ENCODE measurements around the gene HAPSTR1.

The HAPSTR1 gene

GRCh38 chr16:9122969-9123368, 31.5 kb downstream of the HAPSTR1 start:
- Histone ChIP-seq H3K79me2 (ENCODE audit: insufficient read depth, low read length) (0 out of 2 replicates have a peak, but pooled peaks cover 9% of the 10 kb centered on the region), H3K9me2 (replicated peaks; ENCODE audit: low read depth, low read length) (no peaks in the 10 kb centered on the region), H3K36me3 (ENCODE audit: insufficient read depth, low read length) (peaks cover 6% of the 10 kb centered on the region; the same call in 1 of the 2 replicates), H2AFZ (ENCODE audit: low read length) (no peak overlapping the region), H4K20me1 (ENCODE audit: insufficient read depth, low read length, poor library complexity, severe bottlenecking) (peaks cover 11% of the 10 kb centered on the region), H3K4me1 (ENCODE audit: insufficient read depth, low read length, poor library complexity, severe bottlenecking) (peaks cover 4% of the 10 kb centered on the region), H3K4me2 (ENCODE audit: low read depth, low read length, poor library complexity, severe bottlenecking) (no peak overlapping the region), H3K9me3 (ENCODE audit: insufficient read depth, low read depth, low read length) (no peaks in the 10 kb centered on the region), H3F3A (ENCODE audit: low read depth) (no peaks in the 10 kb centered on the region), H3K9ac (ENCODE audit: low read depth, low read length, poor library complexity, severe bottlenecking) (no peak overlapping the region), H3K27me3 (ENCODE audit: insufficient read depth, low read length, poor library complexity, severe bottlenecking) (no peaks in the 10 kb centered on the region), H3K4me3 (ENCODE audit: low read length, poor library complexity, severe bottlenecking) (no peak overlapping the region)
- TF ChIP-seq CTCF (conservative IDR thresholded peaks at IDR 0.05; ENCODE audit: low read length) = no peak
- no peak for TF ChIP-seq EZH2phosphoT487 (IDR thresholded peaks at IDR 0.05; ENCODE audit: borderline replicate concordance)

GRCh38 chr16:9123401-9123800, 32.0 kb downstream of the HAPSTR1 start:
- no peaks in the 10 kb centered on the region for H3K27me3 ChIP-seq (ENCODE audit: insufficient read depth, low read length, poor library complexity, severe bottlenecking)
- H3K4me3 ChIP-seq (ENCODE audit: low read length, poor library complexity, severe bottlenecking) = no peak overlapping the region
- no peak overlapping the region for H2AFZ ChIP-seq (ENCODE audit: low read length)
- no peak overlapping the region for H3K9ac ChIP-seq (ENCODE audit: low read depth, low read length, poor library complexity, severe bottlenecking)
- H4K20me1 ChIP-seq (ENCODE audit: insufficient read depth, low read length, poor library complexity, severe bottlenecking) = peaks cover 11% of the 10 kb centered on the region
- no peaks in the 10 kb centered on the region for H3K9me2 ChIP-seq (replicated peaks; ENCODE audit: low read depth, low read length)
- H3K9me3 ChIP-seq (ENCODE audit: insufficient read depth, low read depth, low read length) = no peaks in the 10 kb centered on the region
- H3K4me1 ChIP-seq (ENCODE audit: insufficient read depth, low read length, poor library complexity, severe bottlenecking) = peaks cover 8% of the 10 kb centered on the region
- peaks cover 3% of the 10 kb centered on the region; the same call in 1 of the 2 replicates for H3K36me3 ChIP-seq (ENCODE audit: insufficient read depth, low read length)
- no peaks in the 10 kb centered on the region for H3F3A ChIP-seq (ENCODE audit: low read depth)
- 0 out of 2 replicates have a peak, but pooled peaks cover 9% of the 10 kb centered on the region for H3K79me2 ChIP-seq (ENCODE audit: insufficient read depth, low read length)
- H3K4me2 ChIP-seq (ENCODE audit: low read depth, low read length, poor library complexity, severe bottlenecking) = no peak overlapping the region
- TF ChIP-seq CTCF (conservative IDR thresholded peaks at IDR 0.05; ENCODE audit: low read length) = no peak
- TF ChIP-seq EZH2phosphoT487 (IDR thresholded peaks at IDR 0.05; ENCODE audit: borderline replicate concordance) = no peak

- no peak overlapping the region for H3K4me3 ChIP-seq (ENCODE audit: low read length, poor library complexity, severe bottlenecking)
- no peak for TF ChIP-seq EZH2phosphoT487 (IDR thresholded peaks at IDR 0.05; ENCODE audit: borderline replicate concordance)
- no peak for TF ChIP-seq CTCF (conservative IDR thresholded peaks at IDR 0.05; ENCODE audit: low read length)
- H3K4me1 ChIP-seq (ENCODE audit: insufficient read depth, low read length, poor library complexity, severe bottlenecking) = peaks cover 11% of the 10 kb centered on the region
- H3K27me3 ChIP-seq (ENCODE audit: insufficient read depth, low read length, poor library complexity, severe bottlenecking) = no peaks in the 10 kb centered on the region
- 0 out of 2 replicates have a peak, but pooled peaks cover 9% of the 10 kb centered on the region for H3K79me2 ChIP-seq (ENCODE audit: insufficient read depth, low read length)
- no peaks in the 10 kb centered on the region for H3K9me2 ChIP-seq (replicated peaks; ENCODE audit: low read depth, low read length)
- no peak overlapping the region for H3K4me2 ChIP-seq (ENCODE audit: low read depth, low read length, poor library complexity, severe bottlenecking)
- H3F3A ChIP-seq (ENCODE audit: low read depth) = no peaks in the 10 kb centered on the region
- no peak overlapping the region for H2AFZ ChIP-seq (ENCODE audit: low read length)
- H4K20me1 ChIP-seq (ENCODE audit: insufficient read depth, low read length, poor library complexity, severe bottlenecking) = peaks cover 11% of the 10 kb centered on the region
- no peaks in the 10 kb centered on the region for H3K9me3 ChIP-seq (ENCODE audit: insufficient read depth, low read depth, low read length)
- H3K36me3 ChIP-seq (ENCODE audit: insufficient read depth, low read length) = no peaks in the 10 kb centered on the region
- no peak overlapping the region for H3K9ac ChIP-seq (ENCODE audit: low read depth, low read length, poor library complexity, severe bottlenecking)
Observed at GRCh38 chr16:9123871-9124270, 32.4 kb downstream of the HAPSTR1 start.

Measured in Loucy (cell line).